CD4-positive, alpha-beta memory T cell (primary cell): ENCODE data around the gene AR. TPM values are rescaled to one million over a fixed set of nuclear protein-coding genes. Genes with fewer than 3 reads are reported as not detected.
"Not testable (repeated sequence)": the region's sequence is repeated elsewhere in the genome, so short reads cannot be mapped to it uniquely, and the experiment has no call there.

ENCODE experiments used
- CTCF ChIA-PET: fragments of 350-600 bp; sonication (Branson Sonifier 250); formaldehyde crosslinking; loops from one replicate; lab custom pipeline; 2021; ENCODE audit warnings: inconsistent platforms; ENCODE audit not compliant: partially characterized antibody; lab: Charles Lee
- POLR2A ChIA-PET: fragments of 350-600 bp; sonication (Branson Sonifier 250); formaldehyde crosslinking; loops from one replicate; lab custom pipeline; 2021; ENCODE audit not compliant: partially characterized antibody; lab: Charles Lee
- DNase-seq, 5 donors: peaks; one replicate each; pipeline versions ENCODE4 v3.0.0 to v3.0.0-alpha.2; 2020 to 2022; ENCODE audit warnings: mixed read lengths in 1 of 5
- H3K27ac ChIP-seq: one replicate; pipeline ENCODE4 v1.7.0; 2013; ENCODE audit warnings: low read depth, low read length
- H3K27me3 ChIP-seq: 2 replicates; pipeline ENCODE4 v1.7.0; 2013; ENCODE audit warnings: mild to moderate bottlenecking, low read length, moderate library complexity; ENCODE audit not compliant: insufficient read depth
- H3K36me3 ChIP-seq: 2 replicates; pipeline ENCODE4 v1.7.0; 2013; ENCODE audit warnings: mild to moderate bottlenecking, low read length, moderate library complexity; ENCODE audit not compliant: insufficient read depth
- H3K4me1 ChIP-seq: 2 replicates; pipeline ENCODE4 v1.7.0; 2013; ENCODE audit warnings: mild to moderate bottlenecking, low read length, moderate library complexity; ENCODE audit not compliant: insufficient read depth
- H3K4me3 ChIP-seq, 2 donors: one replicate each; pipeline ENCODE4 v1.7.0; 2013; ENCODE audit warnings: low read length in 2 of 2, mild to moderate bottlenecking in 1 of 2
- H3K9me3 ChIP-seq, 2 donors: one replicate each; pipeline ENCODE4 v1.7.0; 2013; ENCODE audit warnings: low read length in 2 of 2, control low read depth in 1 of 2; ENCODE audit not compliant: control insufficient read depth in 1 of 2
- H3K27ac Mint-ChIP-seq, 7 donors: one replicate each; pipeline ENCODE4 v1.8.0; 2020 to 2021; ENCODE audit warnings: mixed read lengths in 7 of 7, mild to moderate bottlenecking in 6 of 7, inconsistent platforms in 3 of 7, moderate library complexity in 3 of 7
- H3K27me3 Mint-ChIP-seq, 2 donors: one replicate each; pipeline ENCODE4 v1.8.0; 2020 to 2021; ENCODE audit warnings: mixed read lengths in 2 of 2
- H3K36me3 Mint-ChIP-seq, 2 donors: one replicate each; pipeline ENCODE4 v1.8.0; 2020 to 2021; ENCODE audit warnings: mixed read lengths in 2 of 2, inconsistent platforms in 1 of 2, mild to moderate bottlenecking in 1 of 2
- H3K4me1 Mint-ChIP-seq, 4 donors: one replicate each; pipeline ENCODE4 v1.8.0; 2020 to 2021; ENCODE audit warnings: mixed read lengths in 4 of 4, mild to moderate bottlenecking in 1 of 4
- H3K4me3 Mint-ChIP-seq, 8 donors: one replicate each; pipeline ENCODE4 v1.8.0; 2020 to 2021; ENCODE audit warnings: mixed read lengths in 8 of 8, mild to moderate bottlenecking in 7 of 8, moderate library complexity in 6 of 8, inconsistent platforms in 3 of 8
- H3K9me3 Mint-ChIP-seq, 8 donors: one replicate each; pipeline ENCODE4 v1.8.0; 2020 to 2021; ENCODE audit warnings: mixed read lengths in 8 of 8, mild to moderate bottlenecking in 5 of 8, inconsistent platforms in 3 of 8, moderate library complexity in 1 of 8
- intact Hi-C: fragments of 100-400 bp; cut with micrococcal nuclease; formaldehyde crosslinking; loops from one replicate; pipeline ENCODE4 v1.15.1; 2023
- polyA plus RNA-seq, 2 donors: library from polyadenylated mRNA; unstranded; fragments of 300-500 nt; fragmentation: Illumina TruSeq; gene quantifications; one replicate each; pipeline ENCODE4 v1.2.3, GENCODE V29; 2021
- total RNA-seq, 2 experiments: library from RNA; stranded (reverse); gene quantifications; one replicate each; pipeline ENCODE4 v1.2.3, GENCODE V29; 2021

The AR gene
- total and polyA plus RNA-seq, 4 experiments from 2014 or later = 0.10 to 0.19 (median 0.14) TPM

DNA sequence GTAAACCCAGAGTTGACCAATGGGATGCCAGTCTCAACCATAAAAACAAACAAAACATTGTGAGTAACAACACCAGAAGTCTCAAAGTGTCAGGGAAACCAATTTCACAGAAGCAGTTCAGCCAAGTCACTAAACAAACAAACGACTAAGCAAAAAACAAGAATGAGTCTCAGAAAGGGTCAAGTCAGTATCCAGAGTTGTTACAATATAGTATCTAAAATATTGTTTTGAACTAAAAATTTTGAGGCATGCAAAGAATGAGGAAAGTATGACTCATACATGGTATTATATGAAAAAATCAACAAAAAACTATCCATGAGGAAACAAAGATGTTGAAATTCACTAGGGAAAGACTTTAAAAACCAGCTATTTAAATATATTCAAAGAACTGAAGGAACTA, 70.6 kb downstream of the AR start:
- Histone ChIP-seq H3K4me1 (no peaks in the 10 kb centered on the region), H3K9me3 (no peaks in the 10 kb centered on the region), H3K4me3 (no peak overlapping the region), H3K27ac (no peak overlapping the region), H3K36me3 (no peaks in the 10 kb centered on the region), H3K27me3 (no peaks in the 10 kb centered on the region)
- Mint-ChIP-seq H3K36me3 (no peaks in the 10 kb centered on the region), H3K27me3 (no peaks in the 10 kb centered on the region), H3K4me1 (no peaks in the 10 kb centered on the region), H3K27ac (no peak overlapping the region), H3K9me3 (peaks cover 0 to 24% (median 11%) of the 10 kb centered on the region in 8 donors), H3K4me3 (no peak overlapping the region)
- intact Hi-C loops = no loop called here
- ChIA-PET POLR2A (no interaction called here), CTCF (no interaction called here)
- no peak for DNase-seq

DNA sequence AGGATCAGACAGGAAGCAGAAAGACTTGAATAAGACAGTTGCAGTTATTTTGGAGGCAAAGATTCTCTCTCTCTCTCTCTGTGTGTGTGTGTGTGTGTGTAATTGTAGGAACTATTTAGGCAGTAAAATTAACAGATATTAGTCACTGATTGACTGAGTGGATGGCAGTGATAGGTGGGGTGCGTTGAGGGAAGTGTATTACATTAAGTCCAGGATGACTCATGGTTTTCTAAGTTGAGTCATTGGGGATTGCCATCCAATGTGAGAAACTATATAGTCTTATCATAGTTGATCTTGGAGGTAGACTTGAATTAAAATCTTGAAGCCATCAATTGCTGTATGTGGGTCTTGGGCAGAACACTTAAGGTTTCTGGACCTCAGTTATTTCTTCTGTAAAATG, 75.4 kb downstream of the AR start:
- intact Hi-C loops = no loop called here
- H3K4me3 ChIP-seq = no peak overlapping the region
- H3K27ac ChIP-seq = no peak overlapping the region
- no peaks in the 10 kb centered on the region for H3K36me3 Mint-ChIP-seq
- no peaks in the 10 kb centered on the region for H3K36me3 ChIP-seq
- H3K9me3 Mint-ChIP-seq = peaks cover 0 to 14% (median 8%) of the 10 kb centered on the region in 8 donors
- H3K27me3 Mint-ChIP-seq = no peaks in the 10 kb centered on the region
- ChIA-PET CTCF (no interaction called here), POLR2A (no interaction called here)
- H3K27ac Mint-ChIP-seq = no peak overlapping the region
- H3K9me3 ChIP-seq = no peaks in the 10 kb centered on the region
- H3K4me3 Mint-ChIP-seq = no peak overlapping the region
- no peaks in the 10 kb centered on the region for H3K4me1 Mint-ChIP-seq
- H3K27me3 ChIP-seq = no peaks in the 10 kb centered on the region
- H3K4me1 ChIP-seq = no peaks in the 10 kb centered on the region
- no peak for DNase-seq

DNA sequence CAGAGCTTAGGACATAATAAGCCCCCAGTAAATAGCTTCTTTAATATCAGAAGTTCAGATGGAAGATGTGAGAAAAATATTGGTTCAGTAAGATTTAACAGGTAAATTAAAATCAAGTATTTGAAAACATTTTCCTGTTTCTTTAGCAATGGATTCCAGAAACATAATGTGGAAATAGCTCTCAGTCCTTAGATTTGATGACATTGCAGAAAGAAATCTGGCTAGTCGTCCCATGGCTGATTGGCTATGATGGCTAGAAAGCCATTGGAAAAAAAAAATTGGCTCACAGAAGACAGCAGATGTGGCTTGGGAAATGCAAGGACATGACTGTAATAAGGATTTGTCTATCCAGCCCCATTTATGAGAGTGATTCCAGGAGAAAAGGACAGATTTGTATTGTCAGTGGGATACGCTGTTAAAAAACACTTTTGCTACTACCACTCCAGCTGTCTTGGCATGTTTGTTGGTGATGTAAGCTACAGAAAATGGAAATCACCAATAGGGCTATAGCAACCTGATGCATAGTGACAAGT, 78.3 kb downstream of the AR start:
- Mint-ChIP-seq H3K27me3 (no peaks in the 10 kb centered on the region), H3K4me3 (no peak overlapping the region), H3K36me3 (no peaks in the 10 kb centered on the region), H3K9me3 (peaks cover 0 to 7% (median 2%) of the 10 kb centered on the region in 8 donors), H3K27ac (no peak overlapping the region), H3K4me1 (no peaks in the 10 kb centered on the region)
- Histone ChIP-seq H3K4me3 (no peak overlapping the region), H3K36me3 (no peaks in the 10 kb centered on the region), H3K27ac (no peak overlapping the region), H3K9me3 (no peaks in the 10 kb centered on the region), H3K27me3 (no peaks in the 10 kb centered on the region), H3K4me1 (no peaks in the 10 kb centered on the region)
- no peak for DNase-seq
- ChIA-PET CTCF (no interaction called here), POLR2A (no interaction called here)
- intact Hi-C loops = no loop called here

DNA sequence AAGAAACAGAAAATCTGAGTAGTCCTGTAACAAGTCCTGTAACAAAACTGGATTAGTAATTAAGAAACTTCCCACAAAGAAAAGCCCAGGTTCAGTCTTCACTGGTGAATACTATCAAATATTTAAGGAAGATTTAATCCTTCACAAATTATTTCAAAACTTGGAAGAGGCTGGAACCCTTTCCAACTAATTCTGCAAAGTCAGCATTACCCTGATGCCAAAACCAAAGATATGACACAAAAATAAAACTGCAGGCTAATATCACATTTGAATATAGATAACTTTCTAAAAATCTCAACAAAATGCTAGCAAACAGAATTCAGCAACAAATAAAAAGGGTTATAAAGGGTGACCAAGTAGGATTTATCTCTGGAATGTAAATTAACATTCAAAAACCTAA, 80.5 kb downstream of the AR start:
- no peaks in the 10 kb centered on the region for H3K4me1 ChIP-seq
- CTCF ChIA-PET = no interaction called here

DNA sequence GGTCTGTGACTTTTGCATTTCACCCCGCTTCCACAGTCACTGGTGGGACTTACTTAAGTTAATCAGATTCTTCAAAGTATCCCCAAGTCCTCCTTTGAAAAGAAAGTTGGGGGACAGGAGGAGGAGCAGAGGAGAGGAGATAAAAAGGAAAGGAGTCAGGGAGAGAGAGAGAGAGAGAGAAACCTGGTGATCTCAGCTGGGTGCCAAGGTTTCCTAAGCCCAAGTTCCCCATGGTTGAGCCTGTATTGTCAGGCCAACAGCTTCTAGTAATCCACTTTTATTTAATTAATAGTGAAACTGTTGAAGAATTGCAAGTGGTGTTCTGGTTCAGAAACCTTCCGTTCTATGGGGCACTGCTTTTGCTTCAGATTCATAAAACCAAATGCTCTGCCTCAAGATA, 91.6 kb downstream of the AR start:
- no peak overlapping the region for H3K27ac Mint-ChIP-seq
- no peaks in the 10 kb centered on the region for H3K36me3 Mint-ChIP-seq
- H3K27ac ChIP-seq = no peak overlapping the region
- no peaks in the 10 kb centered on the region for H3K4me1 Mint-ChIP-seq
- no peaks in the 10 kb centered on the region for H3K4me1 ChIP-seq
- intact Hi-C loops = no loop called here
- H3K4me3 ChIP-seq = no peak overlapping the region
- H3K4me3 Mint-ChIP-seq = no peak overlapping the region
- ChIA-PET POLR2A (no interaction called here), CTCF (no interaction called here)
- H3K27me3 Mint-ChIP-seq = no peaks in the 10 kb centered on the region
- no peaks in the 10 kb centered on the region for H3K36me3 ChIP-seq
- H3K27me3 ChIP-seq = no peaks in the 10 kb centered on the region
- DNase-seq = no peak
- peaks cover 0 to 5% (median 2%) of the 10 kb centered on the region in 8 donors for H3K9me3 Mint-ChIP-seq
- H3K9me3 ChIP-seq = no peaks in the 10 kb centered on the region

More for the DNA sequence above, 80.5 kb downstream of the AR start:
- no peaks in the 10 kb centered on the region for H3K9me3 ChIP-seq
- no peaks in the 10 kb centered on the region for H3K27me3 Mint-ChIP-seq
- no peak overlapping the region for H3K4me3 ChIP-seq
- no peaks in the 10 kb centered on the region for H3K27me3 ChIP-seq
- intact Hi-C loops = no loop called here
- H3K4me3 Mint-ChIP-seq = no peak overlapping the region
- H3K4me1 Mint-ChIP-seq = no peaks in the 10 kb centered on the region
- no peak overlapping the region for H3K27ac Mint-ChIP-seq
- no peak overlapping the region for H3K27ac ChIP-seq
- POLR2A ChIA-PET = no interaction called here
- H3K9me3 Mint-ChIP-seq = peaks cover 0 to 7% (median 1%) of the 10 kb centered on the region in 8 donors
- DNase-seq = no peak
- H3K36me3 Mint-ChIP-seq = no peaks in the 10 kb centered on the region
- no peaks in the 10 kb centered on the region for H3K36me3 ChIP-seq

DNA sequence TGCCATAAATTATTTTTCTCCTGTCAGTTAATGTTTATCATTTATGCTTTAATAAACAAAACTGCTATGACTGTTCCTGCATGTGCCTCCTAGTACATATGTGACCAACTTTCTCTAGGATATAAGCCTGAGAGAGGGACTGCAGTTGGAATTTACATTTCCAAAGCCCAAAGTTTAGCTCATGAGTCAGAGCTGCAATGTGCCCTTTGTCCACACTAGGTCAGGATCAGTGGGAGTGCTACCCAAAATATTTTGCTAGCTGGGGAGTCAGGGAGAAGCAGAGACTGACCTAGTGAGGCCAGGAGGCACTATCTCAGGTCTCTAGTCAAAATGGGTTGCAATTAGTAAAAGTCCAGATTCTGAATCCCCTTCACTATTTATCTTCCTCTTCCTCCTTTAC, 92.7 kb downstream of the AR start:
- H3K27ac Mint-ChIP-seq = no peak overlapping the region
- Histone ChIP-seq H3K36me3 (no peaks in the 10 kb centered on the region), H3K27me3 (no peaks in the 10 kb centered on the region), H3K4me1 (no peaks in the 10 kb centered on the region), H3K4me3 (no peak overlapping the region), H3K9me3 (no peaks in the 10 kb centered on the region), H3K27ac (no peak overlapping the region)
- H3K27me3 Mint-ChIP-seq = no peaks in the 10 kb centered on the region
- H3K4me1 Mint-ChIP-seq = no peaks in the 10 kb centered on the region
- intact Hi-C loops = no loop called here
- ChIA-PET CTCF (no interaction called here), POLR2A (no interaction called here)
- H3K36me3 Mint-ChIP-seq = no peaks in the 10 kb centered on the region
- no peak for DNase-seq
- H3K9me3 Mint-ChIP-seq = peaks cover 0 to 5% (median 1%) of the 10 kb centered on the region in 8 donors
- no peak overlapping the region for H3K4me3 Mint-ChIP-seq

- H3K36me3 ChIP-seq, H3K36me3 Mint-ChIP-seq, H3K9me3 ChIP-seq, H3K4me3 ChIP-seq, H3K9me3 Mint-ChIP-seq, CTCF ChIA-PET, DNase-seq, H3K27ac Mint-ChIP-seq, POLR2A ChIA-PET, H3K4me3 Mint-ChIP-seq, H3K27me3 ChIP-seq, intact Hi-C loops, H3K4me1 ChIP-seq, H3K27ac ChIP-seq, H3K27me3 Mint-ChIP-seq, H3K4me1 Mint-ChIP-seq: not testable (repeated sequence)
Observed at GRCh38 chrX:67637293-67637692, 93.5 kb downstream of the AR start.

GRCh38 chrX:67648361-67648760, 104.5 kb downstream of the AR start:
- H3K4me1 ChIP-seq = no peaks in the 10 kb centered on the region
- H3K27me3 Mint-ChIP-seq = no peaks in the 10 kb centered on the region
- POLR2A ChIA-PET = no interaction called here
- DNase-seq = no peak
- H3K27ac Mint-ChIP-seq = no peak overlapping the region
- H3K4me1 Mint-ChIP-seq = no peaks in the 10 kb centered on the region
- no peaks in the 10 kb centered on the region for H3K36me3 Mint-ChIP-seq
- no peak overlapping the region for H3K4me3 ChIP-seq
- no peaks in the 10 kb centered on the region for H3K9me3 ChIP-seq
- H3K4me3 Mint-ChIP-seq = no peak overlapping the region
- H3K9me3 Mint-ChIP-seq = peaks cover 0 to 2% (median 0%) of the 10 kb centered on the region in 8 donors
- CTCF ChIA-PET = no interaction called here
- intact Hi-C loops = no loop called here
- no peak overlapping the region for H3K27ac ChIP-seq
- H3K27me3 ChIP-seq = no peaks in the 10 kb centered on the region
- no peaks in the 10 kb centered on the region for H3K36me3 ChIP-seq
